Stimulated activated naive CD8-positive, alpha-beta T cell treated with anti-CD3 and anti-CD28 coated beads, Interleukin-15, amount 100 ng/mL, for 72 hours (primary cell): ENCODE results near the gene CCDC24.

ENCODE experiments used
- ATAC-seq: fragments of 150-1000 bp; cut with Tn5 transposase; 2 replicates; pipeline ENCODE4 v1.10.0; 2021; ENCODE audit warnings: mild to moderate bottlenecking, moderate library complexity
- DNase-seq, 2 donors: peaks; one replicate each; pipeline ENCODE4 v3.0.0; 2021 to 2022
- H3K27ac Mint-ChIP-seq, 2 donors: one replicate each; pipeline ENCODE4 v1.8.0; 2022; ENCODE audit warnings: mild to moderate bottlenecking in 2 of 2, mixed read lengths in 2 of 2, moderate library complexity in 2 of 2
- H3K27me3 Mint-ChIP-seq: one replicate; pipeline ENCODE4 v1.8.0; 2022; ENCODE audit warnings: mixed read lengths
- H3K4me1 Mint-ChIP-seq: one replicate; pipeline ENCODE4 v1.8.0; 2022; ENCODE audit warnings: mild to moderate bottlenecking, mixed read lengths
- H3K4me3 Mint-ChIP-seq, 2 donors: one replicate each; pipeline ENCODE4 v1.8.0; 2022; ENCODE audit warnings: mild to moderate bottlenecking in 2 of 2, mixed read lengths in 2 of 2, moderate library complexity in 1 of 2
- H3K9me3 Mint-ChIP-seq, 2 donors: one replicate each; pipeline ENCODE4 v1.8.0; 2022; ENCODE audit warnings: mixed read lengths in 2 of 2

CCDC24 gene

DNA sequence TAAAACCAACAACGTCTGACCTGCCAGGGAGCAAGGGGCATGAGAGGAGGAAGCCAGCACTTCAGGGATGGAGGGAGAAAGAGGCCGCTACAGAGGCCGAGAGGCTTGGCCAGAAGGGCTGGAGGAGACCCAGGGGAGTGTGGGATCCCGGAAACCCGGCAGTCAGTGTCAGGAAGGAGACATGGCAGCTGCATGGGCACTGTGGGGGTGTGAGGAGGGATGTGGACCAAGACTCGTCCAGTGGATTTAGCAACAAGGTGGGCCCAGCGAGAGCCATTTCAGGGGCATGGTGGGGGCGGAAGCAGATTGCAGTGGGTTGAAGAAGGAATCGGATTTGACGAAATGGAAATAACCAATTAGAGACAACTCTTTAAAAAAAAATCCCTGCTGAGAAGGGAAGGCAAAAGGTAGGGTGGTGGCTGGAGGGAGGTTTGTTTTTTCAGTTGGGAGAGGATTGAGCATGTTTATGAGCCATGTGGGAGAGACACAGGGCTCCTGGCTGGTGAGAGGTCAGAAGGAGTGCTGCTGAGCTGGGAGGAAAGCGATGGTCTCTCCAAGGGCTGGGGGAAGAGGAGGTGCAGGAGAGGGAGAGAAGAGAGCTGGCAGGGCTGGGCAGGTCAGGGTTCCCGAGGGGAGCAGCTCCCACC lies 8.0 kb upstream of the CCDC24 start:
- Mint-ChIP-seq H3K4me3 (no peak overlapping the region), H3K27me3 (no peaks in the 10 kb centered on the region), H3K4me1 (peaks cover 18% of the 10 kb centered on the region), H3K27ac (peak overlapping the region in 1 of 2 donors; percentile 7), H3K9me3 (no peaks in the 10 kb centered on the region)
- no peak for ATAC-seq
- no peak for DNase-seq

DNA sequence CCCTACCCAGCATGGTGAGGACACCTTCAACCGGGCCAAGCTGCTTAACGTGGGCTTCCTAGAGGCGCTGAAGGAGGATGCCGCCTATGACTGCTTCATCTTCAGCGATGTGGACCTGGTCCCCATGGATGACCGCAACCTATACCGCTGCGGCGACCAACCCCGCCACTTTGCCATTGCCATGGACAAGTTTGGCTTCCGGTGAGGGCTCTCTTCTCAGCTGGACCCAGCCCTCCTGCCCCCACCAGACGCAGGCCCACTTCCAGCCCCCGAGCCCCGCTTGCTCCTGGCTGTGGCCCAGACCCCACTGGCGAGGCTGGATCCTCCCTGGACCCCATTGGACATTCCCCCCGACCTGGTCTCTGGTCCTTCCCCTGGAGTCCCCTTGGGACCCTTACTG lies 6.5 kb upstream of the CCDC24 start:
- no peaks in the 10 kb centered on the region for H3K27me3 Mint-ChIP-seq
- ATAC-seq = no peak
- H3K27ac Mint-ChIP-seq = no peak overlapping the region
- no peak overlapping the region for H3K4me3 Mint-ChIP-seq
- H3K4me1 Mint-ChIP-seq = peaks cover 12% of the 10 kb centered on the region
- H3K9me3 Mint-ChIP-seq = no peaks in the 10 kb centered on the region
- no peak for DNase-seq

DNA sequence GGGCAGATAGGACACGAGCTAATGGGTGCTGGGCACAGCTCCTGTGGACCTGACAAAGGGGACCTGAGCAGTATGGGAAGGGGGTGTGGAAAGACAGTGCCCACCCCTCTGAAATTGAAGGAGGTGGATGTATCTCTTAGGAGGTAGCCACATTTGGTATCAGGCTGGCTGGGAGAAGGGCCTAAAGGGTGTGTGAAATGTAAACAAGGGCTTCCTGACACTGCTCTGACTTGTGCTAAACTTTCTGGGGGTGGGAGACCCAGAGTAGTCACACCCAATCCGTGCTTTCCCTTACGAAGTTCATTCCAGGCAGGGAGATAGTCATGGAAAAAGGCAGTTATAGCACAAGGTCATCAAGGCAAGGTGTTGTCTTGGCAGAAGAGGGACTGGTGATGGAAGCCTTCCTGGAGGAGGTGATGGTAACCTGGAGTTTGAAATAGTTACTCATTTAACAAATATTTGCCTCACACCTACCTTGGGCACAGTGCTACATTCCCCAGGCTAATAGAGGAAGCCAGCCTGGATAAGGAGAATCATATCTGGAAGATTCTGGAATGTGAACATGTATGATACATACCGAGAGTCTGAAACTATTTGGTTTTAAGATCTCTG lies 5.3 kb upstream of the CCDC24 start:
- H3K4me1 Mint-ChIP-seq = peaks cover 4% of the 10 kb centered on the region
- DNase-seq (no peak), ATAC-seq (no peak)
- H3K4me3 Mint-ChIP-seq = no peak overlapping the region
- no peaks in the 10 kb centered on the region for H3K9me3 Mint-ChIP-seq
- H3K27me3 Mint-ChIP-seq = no peaks in the 10 kb centered on the region
- H3K27ac Mint-ChIP-seq = peak overlapping the region in 1 of 2 donors; percentile 22

- DNase-seq (no peak), ATAC-seq (no peak)
- Mint-ChIP-seq H3K4me3 (no peak overlapping the region), H3K9me3 (no peaks in the 10 kb centered on the region), H3K27me3 (no peaks in the 10 kb centered on the region), H3K27ac (peak overlapping the region in 1 of 2 donors; percentile 22), H3K4me1 (peaks cover 10% of the 10 kb centered on the region)
Measured at GRCh38 chr1:43986712-43987111, 4.7 kb upstream of the CCDC24 start.

DNA sequence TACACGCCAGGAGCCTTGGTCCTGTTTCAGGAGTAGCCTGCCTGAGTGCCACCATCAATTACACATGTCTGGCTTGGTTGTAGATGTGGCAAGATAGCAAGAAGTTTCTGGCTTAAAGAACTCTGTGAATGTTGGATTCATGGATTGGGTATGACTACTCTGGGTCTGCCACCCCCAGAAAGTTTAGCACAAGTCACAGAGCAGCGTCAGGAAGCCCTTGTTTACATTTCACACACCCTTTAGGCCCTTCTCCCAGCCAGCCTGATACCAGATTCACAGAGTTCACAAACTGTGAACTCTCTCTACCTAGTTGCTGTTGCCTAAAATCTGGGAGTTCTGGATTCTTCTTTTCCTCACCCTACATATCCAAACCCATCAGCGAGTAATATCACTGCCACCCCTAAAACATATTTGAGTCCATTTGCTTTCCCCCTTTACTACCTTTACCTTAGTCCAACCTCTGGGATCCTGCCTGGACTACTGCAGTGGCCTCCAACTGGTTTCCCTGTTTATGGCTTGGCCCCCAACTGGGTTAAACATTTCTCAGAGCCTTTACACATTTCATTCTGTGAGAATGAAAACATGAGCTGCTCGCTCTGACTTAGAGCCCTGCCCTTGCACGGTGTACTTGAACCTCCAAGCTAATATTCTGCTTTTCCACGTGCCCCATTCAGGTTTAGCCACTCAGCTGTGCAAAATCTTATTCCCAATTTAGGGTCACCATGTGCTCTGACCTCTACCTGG lies 4.1 kb upstream of the CCDC24 start:
- ATAC-seq (no peak), DNase-seq (no peak)
- Mint-ChIP-seq H3K27ac (no peak overlapping the region), H3K4me1 (peaks cover 16% of the 10 kb centered on the region), H3K4me3 (no peak overlapping the region), H3K27me3 (no peaks in the 10 kb centered on the region), H3K9me3 (no peaks in the 10 kb centered on the region)

DNA sequence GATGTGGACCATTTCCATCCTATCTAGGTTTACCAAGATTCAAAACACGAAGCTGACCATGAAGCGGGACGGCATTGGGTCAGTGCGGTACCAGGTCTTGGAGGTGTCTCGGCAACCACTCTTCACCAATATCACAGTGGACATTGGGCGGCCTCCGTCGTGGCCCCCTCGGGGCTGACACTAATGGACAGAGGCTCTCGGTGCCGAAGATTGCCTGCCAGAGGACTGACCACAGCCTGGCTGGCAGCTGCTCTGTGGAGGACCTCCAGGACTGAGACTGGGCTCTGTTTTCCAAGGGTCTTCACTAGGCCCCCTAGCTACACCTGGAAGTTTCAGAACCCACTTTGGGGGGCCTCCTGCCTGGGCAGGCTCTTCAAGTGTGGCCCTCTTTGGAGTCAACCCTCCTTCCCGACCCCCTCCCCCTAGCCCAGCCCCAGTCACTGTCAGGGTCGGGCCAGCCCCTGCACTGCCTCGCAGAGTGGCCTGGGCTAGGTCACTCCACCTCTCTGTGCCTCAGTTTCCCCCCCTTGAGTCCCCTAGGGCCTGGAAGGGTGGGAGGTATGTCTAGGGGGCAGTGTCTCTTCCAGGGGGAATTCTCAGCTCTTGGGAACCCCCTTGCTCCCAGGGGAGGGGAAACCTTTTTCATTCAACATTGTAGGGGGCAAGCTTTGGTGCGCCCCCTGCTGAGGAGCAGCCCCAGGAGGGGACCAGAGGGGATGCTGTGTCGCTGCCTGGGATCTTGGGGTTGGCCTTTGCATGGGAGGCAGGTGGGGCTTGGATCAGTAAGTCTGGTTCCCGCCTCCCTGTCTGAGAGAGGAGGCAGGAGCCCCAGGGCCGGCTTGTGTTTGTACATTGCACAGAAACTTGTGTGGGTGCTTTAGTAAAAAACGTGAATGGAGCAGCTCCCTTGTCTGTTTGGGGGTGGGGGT lies 864 bp upstream of the CCDC24 start:
- no peaks in the 10 kb centered on the region for H3K9me3 Mint-ChIP-seq
- no peaks in the 10 kb centered on the region for H3K27me3 Mint-ChIP-seq
- H3K27ac Mint-ChIP-seq = no peak overlapping the region
- H3K4me3 Mint-ChIP-seq = peak overlapping the region; percentile 93 to 97
- DNase-seq (no peak), ATAC-seq (no peak)
- peaks cover 28% of the 10 kb centered on the region for H3K4me1 Mint-ChIP-seq

- ATAC-seq (no peak), DNase-seq (no peak)
- Mint-ChIP-seq H3K27ac (peak overlapping the region in 1 of 2 donors; percentile 95), H3K4me1 (peaks cover 28% of the 10 kb centered on the region), H3K4me3 (peak overlapping the region; percentile 93 to 97), H3K9me3 (no peaks in the 10 kb centered on the region), H3K27me3 (no peaks in the 10 kb centered on the region)
Measured at GRCh38 chr1:43991200-43991475, 261 bp upstream of the CCDC24 start.

DNA sequence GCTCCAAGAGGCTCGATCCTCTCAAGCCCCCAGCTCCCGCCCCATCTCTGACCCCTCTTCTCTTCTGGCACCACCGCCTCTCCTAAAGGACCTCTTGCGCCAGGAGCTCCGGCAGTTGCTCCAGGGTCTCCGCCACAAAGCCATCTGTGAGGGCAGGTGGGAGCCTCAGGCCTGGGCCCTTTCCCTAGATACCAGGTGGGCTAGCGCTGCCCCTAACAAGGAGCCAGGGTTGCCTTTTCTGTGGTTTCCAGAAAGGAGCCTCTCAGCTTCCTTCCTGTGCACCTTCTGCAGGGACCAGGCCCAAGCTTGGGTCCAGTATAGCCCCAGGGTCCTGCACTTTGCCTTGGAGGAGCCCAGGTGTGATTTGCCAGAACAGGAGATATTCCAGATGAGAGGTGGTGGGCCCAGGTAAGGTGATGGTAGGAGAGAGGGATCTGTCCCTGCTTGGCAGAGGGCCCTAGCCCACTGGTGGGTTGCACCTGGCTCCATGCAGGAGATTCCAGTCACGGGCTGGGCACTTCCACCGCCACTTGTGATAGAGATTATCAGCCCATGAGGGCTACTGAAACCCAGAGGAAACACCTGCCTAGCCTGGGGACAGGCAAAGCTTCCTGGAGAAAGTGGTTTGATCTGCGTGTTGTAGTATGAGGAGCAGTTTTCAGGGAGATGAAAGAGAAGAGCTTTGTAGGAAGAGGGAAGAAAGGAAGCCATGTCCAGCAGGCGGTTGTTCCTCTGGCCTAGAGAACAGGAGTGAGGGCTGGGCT lies 1.0 kb downstream of the CCDC24 start:
- H3K4me3 Mint-ChIP-seq = peak overlapping the region; percentile 93 to 97
- no peaks in the 10 kb centered on the region for H3K27me3 Mint-ChIP-seq
- ATAC-seq (no peak), DNase-seq (no peak)
- H3K9me3 Mint-ChIP-seq = no peaks in the 10 kb centered on the region
- peak overlapping the region in 1 of 2 donors; percentile 27 for H3K27ac Mint-ChIP-seq
- H3K4me1 Mint-ChIP-seq = peaks cover 28% of the 10 kb centered on the region

DNA sequence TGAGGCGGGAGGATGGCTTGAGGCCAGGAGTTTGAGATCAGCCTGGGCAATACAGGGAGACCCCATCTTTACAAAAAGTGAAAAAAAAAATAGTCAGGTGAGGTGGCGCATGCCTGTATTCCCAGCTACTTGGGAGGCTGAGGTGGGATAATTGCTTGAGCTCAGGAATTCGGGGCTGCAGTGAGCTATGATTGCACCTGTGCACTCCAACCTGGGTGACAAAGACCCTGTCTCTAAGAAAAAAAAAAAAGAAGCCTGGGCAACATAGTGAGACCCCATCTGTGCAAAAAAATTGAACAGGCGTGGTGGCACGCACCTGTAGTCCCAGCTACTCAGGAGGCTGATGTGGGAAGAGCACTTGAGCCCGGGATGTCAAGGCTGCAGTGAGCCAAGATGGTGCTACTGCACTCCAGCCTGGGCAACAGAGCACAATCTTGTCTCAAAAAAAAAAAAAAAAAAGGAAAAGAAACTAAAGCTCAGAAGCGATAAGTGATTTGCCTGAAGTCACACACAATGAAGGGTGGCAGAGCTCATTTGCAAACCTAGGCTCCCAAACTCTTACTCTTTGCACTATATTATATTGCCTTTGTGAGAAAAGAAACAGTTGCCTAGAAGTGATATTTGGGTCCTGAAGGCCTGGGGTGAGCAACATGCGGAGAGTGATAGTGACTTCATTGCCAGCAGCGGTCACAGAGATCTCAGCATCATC lies 2.0 kb downstream of the CCDC24 start:
- no peaks in the 10 kb centered on the region for H3K9me3 Mint-ChIP-seq
- no peak overlapping the region for H3K27ac Mint-ChIP-seq
- ATAC-seq (no peak), DNase-seq (no peak)
- H3K27me3 Mint-ChIP-seq = no peaks in the 10 kb centered on the region
- no peak overlapping the region for H3K4me3 Mint-ChIP-seq
- H3K4me1 Mint-ChIP-seq = peaks cover 28% of the 10 kb centered on the region

GRCh38 chr1:43994071-43994470 lies 2.7 kb downstream of the CCDC24 start:
- DNase-seq (no peak), ATAC-seq (no peak)
- Mint-ChIP-seq H3K27ac (peak overlapping the region in 1 of 2 donors; percentile 49), H3K27me3 (no peaks in the 10 kb centered on the region), H3K4me1 (peaks cover 28% of the 10 kb centered on the region), H3K9me3 (no peaks in the 10 kb centered on the region), H3K4me3 (no peak overlapping the region)

DNA sequence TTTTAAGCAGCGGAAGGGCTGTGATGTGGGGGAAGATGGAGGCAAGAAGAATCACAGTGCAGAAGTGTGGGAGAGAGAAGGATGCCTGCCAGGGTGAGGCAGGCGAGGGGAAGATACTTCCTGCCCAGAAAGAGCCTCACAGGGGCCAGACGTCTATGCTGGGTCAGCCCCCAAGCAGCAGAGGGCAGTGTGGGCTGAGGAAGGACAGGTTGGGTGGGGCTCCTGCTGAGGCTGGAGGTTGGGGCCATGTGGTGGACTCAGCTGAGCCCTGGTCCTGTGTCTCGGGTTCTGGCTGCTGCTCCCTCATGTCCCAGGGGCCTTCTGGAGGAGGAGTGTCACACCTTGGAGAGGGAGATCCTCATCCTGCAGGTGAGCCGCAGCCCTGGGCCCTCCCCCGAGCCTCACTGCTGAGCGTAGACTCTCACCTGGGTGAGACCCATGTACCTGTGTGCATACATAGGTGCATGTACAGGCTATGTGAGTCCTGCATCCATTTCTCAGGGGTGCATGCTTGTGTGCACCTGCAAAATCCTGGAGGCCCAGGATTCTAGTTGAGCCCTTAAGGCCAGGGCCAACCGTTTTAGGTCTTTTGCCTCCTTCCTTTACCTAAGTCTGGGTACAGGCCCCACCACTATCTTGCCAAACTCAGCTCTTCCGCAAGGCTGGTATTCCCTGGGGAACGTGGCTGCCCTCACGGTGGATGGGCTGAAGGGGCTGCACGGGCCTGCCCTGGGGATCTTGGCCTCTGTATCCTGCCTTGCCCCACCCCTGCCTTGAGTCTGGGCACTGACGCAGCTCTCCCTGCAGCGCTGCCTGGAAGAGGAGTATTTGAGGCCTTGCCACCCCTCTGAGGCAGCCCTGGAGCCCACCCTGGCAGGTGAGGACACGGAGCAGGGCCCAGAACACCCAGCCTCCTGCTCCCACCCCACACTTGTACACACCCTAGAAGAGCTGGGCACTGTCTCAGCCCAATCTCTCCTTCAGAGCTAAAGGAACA lies 3.7 kb downstream of the CCDC24 start:
- DNase-seq = peak; percentile 33 to 35
- H3K4me3 Mint-ChIP-seq = no peak overlapping the region
- H3K27ac Mint-ChIP-seq = peak overlapping the region in 1 of 2 donors; percentile 45
- H3K27me3 Mint-ChIP-seq = no peaks in the 10 kb centered on the region
- H3K4me1 Mint-ChIP-seq = peaks cover 28% of the 10 kb centered on the region
- H3K9me3 Mint-ChIP-seq = no peaks in the 10 kb centered on the region
- ATAC-seq = peak; percentile 49

DNA sequence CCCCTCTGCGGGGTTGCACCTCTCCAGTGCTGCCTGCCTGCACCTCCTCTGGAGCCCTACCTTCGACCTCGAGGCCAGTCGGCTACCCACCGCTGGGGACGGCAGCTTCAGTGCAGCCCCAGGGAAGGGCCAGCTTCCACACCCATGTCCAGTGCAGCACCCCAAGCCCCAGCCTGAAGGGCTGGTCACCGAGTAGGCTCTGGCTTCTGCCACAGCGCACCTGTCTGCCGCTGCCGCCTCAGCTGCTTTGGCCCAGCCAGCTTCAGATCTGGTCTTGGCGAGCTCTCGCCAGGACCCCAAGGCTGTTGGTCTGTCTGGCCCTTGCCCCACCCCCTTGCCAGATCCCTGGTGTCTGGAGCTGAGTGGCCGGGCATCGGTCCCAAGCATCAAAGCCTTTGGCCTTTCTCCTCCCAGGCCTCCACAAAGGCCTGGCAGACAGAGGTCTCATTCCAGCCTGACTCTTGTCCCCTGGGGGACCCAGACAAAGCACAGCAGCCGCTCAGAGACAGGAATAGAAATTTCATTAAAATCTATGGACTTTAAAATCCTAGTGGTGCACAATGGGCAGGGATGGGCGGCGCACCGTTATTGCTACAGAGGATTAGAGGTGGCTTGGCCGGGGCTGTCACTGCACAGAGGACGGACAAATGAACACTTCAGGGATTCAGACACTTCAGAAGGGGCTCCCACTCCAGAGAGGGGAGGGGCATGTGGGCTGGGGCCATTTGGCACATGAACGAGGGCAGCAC lies 4.8 kb downstream of the CCDC24 start:
- Mint-ChIP-seq H3K4me3 (no peak overlapping the region), H3K9me3 (no peaks in the 10 kb centered on the region), H3K27me3 (no peaks in the 10 kb centered on the region), H3K27ac (peak overlapping the region in 1 of 2 donors; percentile 7), H3K4me1 (peaks cover 23% of the 10 kb centered on the region)
- DNase-seq = no peak
- no peak for ATAC-seq

DNA sequence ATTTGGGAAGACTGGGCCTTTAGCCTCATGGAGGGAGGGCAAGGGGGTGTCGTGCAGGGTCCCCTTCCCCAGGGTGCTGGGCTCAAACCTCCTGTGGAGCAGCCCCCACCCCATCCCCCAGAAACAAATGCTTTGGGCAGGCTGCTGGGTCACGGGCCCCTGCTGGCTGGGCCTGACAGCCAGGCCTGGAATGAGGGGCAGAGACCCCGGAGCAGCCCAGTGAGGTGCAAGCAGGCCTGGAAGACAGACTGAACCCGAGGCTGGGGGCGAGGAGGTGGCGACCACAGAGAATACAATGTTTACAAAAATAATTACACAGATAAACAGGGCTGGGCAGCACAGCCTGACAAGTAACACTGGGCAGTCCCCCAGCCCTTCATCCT lies 5.3 kb downstream of the CCDC24 start:
- Mint-ChIP-seq H3K4me1 (peaks cover 17% of the 10 kb centered on the region), H3K4me3 (no peak overlapping the region), H3K9me3 (no peaks in the 10 kb centered on the region), H3K27me3 (no peaks in the 10 kb centered on the region), H3K27ac (no peak overlapping the region)
- ATAC-seq = no peak
- DNase-seq = no peak
